Kidney capillary endothelial cell (primary cell): ENCODE results near the gene GALNT3.
A peak's percentile ranks its signal among the peaks of the same experiment; 100 is the strongest.

Source experiments
- DNase-seq: peaks from one replicate; pipeline ENCODE4 v3.0.0-alpha.2; 2018; ENCODE audit warnings: low spot score

The GALNT3 gene

DNA sequence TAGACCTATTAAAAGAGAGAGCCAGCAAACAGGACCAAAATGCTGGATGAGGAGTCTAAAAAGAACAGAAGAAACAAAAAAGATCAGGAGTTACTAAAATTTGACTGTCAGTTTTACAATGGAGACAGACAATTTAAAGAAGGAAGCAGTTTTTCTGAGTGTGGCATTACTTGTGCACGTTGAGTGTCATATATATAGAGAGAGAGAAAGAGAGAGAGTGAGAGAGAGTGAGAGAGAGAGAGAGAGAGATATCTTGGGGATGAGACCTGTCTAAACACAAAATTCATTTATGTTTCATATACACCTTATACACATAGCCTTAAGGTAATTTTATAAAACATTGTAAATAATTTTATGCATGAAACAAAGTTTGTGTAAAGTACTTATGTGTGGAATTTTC lies 2.1 kb upstream of the GALNT3 start:
- DNase-seq: no peak

DNA sequence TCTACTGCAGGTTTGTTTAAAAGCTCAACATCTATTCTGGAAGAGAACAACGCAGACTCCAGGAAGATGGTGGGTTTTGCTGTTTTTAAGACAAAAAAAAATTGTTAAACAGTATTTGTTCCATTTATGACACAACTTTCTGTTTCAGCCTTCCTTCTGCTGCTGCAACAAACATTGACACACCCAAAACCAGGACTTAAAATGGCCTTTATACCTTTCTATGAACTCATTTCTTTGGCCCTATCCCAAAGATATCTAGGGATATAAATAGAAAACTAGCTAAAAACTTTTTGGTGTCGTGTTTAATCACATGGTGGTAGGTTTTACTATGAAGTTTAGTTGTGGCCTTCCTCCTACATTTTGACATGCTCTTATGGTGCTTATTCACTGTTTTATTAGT lies 964 bp upstream of the GALNT3 start:
- DNase-seq: no peak

- peak; percentile 50 for DNase-seq
These were observed 485 bp upstream of the GALNT3 start for GRCh38 chr2:165794536-165794928.

- no peak for DNase-seq
These were observed 777 bp downstream of the GALNT3 start for GRCh38 chr2:165793161-165793778.

DNA sequence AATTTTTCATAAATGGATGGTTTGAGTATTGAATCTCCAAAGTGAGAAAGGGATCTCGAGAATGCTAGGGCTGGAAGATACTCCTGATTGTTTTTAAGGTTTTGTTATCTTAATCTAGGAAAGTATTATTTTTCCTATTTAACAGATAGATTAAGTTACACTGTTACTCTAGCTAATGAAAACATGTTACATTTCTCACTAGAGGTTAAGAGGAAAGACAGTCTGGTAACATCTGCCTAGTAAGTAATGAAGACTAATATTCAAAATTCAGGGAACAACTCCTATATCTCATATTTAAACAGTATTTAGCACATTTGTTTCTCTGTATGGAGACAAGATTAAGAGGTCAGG lies 2.0 kb downstream of the GALNT3 start:
- no peak for DNase-seq

GRCh38 chr2:165791421-165792103 lies 2.5 kb downstream of the GALNT3 start:
- DNase-seq: no peak

- DNase-seq: no peak
These were observed 3.6 kb downstream of the GALNT3 start for GRCh38 chr2:165790466-165790865.

- DNase-seq: no peak
These were observed 6.7 kb downstream of the GALNT3 start for GRCh38 chr2:165787334-165787733.

- DNase-seq: no peak
These were observed 14.3 kb downstream of the GALNT3 start for GRCh38 chr2:165779706-165780105.

DNA sequence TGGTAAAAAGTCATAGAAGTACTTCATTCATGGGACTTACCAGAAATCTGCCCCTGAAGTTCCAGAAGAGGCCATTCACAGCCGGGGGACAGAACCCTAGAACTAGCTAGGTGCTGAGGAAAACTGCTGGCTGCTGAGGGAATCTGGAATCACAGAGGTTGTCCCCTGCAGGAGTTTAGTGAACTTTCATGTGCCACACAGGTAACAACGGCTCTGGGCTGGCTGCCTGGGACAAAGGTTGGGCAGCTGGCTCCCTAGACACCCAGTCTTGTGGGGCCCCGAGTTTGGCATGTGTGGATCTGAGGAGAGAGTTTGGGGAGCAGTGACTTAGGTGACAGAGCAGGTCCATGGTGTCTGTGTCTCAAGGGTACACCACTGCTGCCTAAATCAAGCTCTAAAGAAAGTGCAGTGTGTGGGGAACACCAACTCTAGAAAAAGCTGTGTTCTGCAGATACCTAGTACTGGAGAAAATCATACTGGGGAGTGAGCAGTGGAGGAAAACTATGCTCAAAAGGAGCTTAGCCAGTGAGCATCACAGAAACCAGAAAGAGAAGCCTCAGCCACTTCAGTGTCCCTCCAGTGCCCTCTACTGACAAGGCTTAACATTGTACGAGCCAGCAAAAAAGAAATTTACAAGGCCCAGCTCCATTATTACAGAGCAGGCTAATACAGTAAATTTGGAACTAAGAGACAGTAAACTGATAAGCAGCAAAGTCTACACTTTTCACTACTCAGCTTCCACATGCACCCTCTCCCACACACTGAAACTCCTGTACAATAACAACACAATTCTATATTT lies 15.2 kb downstream of the GALNT3 start:
- DNase-seq: no peak

- DNase-seq: no peak
These were observed 15.9 kb downstream of the GALNT3 start for GRCh38 chr2:165778187-165778556.

GRCh38 chr2:165777522-165778186 lies 16.4 kb downstream of the GALNT3 start:
- no peak for DNase-seq

GRCh38 chr2:165776796-165777195 lies 17.3 kb downstream of the GALNT3 start:
- no peak for DNase-seq

- no peak for DNase-seq
These were observed 18.0 kb downstream of the GALNT3 start for GRCh38 chr2:165776013-165776412.

DNA sequence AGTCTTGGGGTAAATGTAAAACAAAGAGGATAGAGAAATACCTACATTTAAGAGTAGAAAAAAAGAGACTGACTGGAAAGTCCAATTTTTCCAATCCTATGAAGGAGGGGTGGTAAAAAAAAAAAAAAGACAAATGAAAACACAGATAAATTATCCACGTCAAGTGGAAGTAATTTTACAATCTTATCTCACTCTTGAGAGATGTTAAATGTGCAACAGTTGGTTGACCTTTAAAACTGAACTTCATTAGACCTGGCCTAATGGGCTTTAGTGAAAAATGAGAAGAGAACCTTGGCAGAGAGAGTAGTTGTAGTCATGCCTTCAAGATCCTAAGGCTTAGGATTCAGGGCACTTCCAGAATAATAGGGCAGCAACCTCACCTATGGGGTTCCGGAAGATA lies 20.4 kb downstream of the GALNT3 start:
- DNase-seq: no peak

DNA sequence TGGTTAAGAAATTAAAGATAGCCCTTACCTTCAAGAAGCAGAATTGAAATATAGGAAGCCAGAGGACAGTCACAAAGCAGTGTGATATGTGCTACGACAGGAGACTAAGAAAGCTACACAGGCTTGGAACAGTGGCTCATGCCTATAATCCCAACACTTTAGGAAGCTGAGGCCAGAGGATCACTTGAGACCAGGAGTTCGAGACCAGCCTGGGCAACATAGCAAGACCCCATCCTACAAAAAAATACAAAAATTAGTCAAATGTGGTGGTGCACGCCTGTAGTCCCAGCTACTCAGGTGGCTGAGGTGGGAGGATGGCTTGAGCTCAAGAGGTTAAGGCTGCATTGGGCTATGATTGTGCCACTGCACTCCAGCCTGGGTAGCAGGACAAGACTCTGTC lies 21.9 kb downstream of the GALNT3 start:
- DNase-seq: no peak

- DNase-seq: no peak
These were observed 27.6 kb downstream of the GALNT3 start for GRCh38 chr2:165766326-165766927.

- no peak for DNase-seq
These were observed 31.3 kb downstream of the GALNT3 start for GRCh38 chr2:165762723-165763122.

GRCh38 chr2:165757906-165758675 lies 36.0 kb downstream of the GALNT3 start:
- no peak for DNase-seq

DNA sequence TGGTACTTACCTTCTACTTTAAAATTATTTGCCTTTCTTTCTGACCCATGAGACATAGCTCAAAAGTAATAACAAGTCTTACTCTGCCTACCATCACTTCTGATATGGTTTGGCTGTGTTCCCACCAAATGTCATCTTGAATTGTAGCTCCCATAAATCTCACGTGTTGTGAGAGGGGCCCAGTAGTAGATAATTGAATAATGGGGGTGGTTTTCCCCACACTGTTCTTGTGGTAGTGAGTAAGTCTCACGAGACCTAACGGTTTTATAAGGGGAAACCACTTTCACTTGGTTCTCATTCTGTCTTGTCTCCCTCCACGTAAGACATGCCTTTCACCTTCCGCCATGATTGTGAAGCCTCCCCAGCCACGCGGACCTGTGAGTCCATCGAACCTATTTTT lies 47.5 kb downstream of the GALNT3 start:
- no peak for DNase-seq

DNA sequence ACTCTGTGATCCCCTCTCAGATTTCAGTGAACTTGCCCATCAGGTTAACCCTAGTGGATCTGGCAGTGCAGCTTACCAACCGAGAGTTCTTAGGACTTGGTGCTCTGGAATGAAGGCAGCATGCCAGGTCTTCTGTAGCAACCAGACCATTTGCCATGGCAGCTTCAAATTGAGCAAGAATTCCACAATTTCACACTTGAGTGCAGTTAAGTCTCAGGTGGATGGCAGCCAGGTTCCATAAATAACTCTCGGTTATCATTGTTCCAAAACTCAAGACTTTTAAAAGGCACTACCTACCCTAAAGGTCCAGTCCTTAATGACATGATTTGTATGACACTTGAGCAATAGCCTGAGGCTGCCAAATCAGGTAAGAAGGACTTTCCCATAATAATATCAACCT lies 48.1 kb downstream of the GALNT3 start:
- DNase-seq: no peak

DNA sequence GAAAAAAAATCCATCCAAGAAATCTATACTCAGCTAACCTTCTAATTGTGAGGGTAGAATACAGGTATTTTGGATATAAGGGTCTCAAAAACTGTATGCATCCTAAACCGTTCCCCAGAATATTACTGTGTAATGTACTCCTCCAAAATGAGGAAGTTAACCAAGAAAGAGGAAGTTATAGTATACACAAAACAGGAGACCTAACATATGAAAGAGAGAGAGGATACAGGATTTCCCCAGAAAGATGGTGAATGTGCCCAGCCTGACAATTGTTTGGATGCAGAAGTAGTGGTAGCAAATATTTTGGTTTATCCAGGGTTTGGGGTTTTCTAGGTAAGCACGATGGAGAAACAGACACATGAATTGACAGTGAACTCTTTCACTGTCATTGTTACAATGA lies 50.6 kb downstream of the GALNT3 start:
- DNase-seq: no peak
